Kidney epithelial cell (primary cell): ENCODE measurements around the gene FSTL5. TPM values are rescaled to one million over a fixed set of nuclear protein-coding genes. Genes with fewer than 3 reads are reported as not detected.

Source experiments
- DNase-seq: peaks from one replicate; pipeline ENCODE4 v3.0.0-alpha.2; 2010; ENCODE audit warnings: low read depth
- H3K27me3 ChIP-seq: 2 replicates; pipeline ENCODE4 v1.6.0; 2011; ENCODE audit warnings: low read length; ENCODE audit not compliant: control insufficient read depth, insufficient read depth
- H3K36me3 ChIP-seq: 2 replicates; pipeline ENCODE4 v1.5.1; 2011; ENCODE audit warnings: low read length; ENCODE audit not compliant: control insufficient read depth, insufficient read depth
- H3K4me3 ChIP-seq: 2 replicates; pipeline ENCODE4 v1.5.1; 2011; ENCODE audit warnings: low read depth, mild to moderate bottlenecking, control low read depth, low read length
- total RNA-seq: library from RNA; depleted of rRNA; stranded (reverse); fragments of >200 nt; gene quantifications from 2 replicates; pipeline ENCODE4 v1.2.3, GENCODE V29; 2015
- TF ChIP-seq, protein P1 (sequence below): IDR thresholded peaks from 2 replicates; pipeline ENCODE4 v1.5.1; 2011; ENCODE audit warnings: mild to moderate bottlenecking, moderate library complexity, low read length, control low read depth, inconsistent platforms; ENCODE audit not compliant: insufficient read depth, poor library complexity, severe bottlenecking

The FSTL5 gene
- total RNA-seq, 1 donor from 2014 or later: not detected

DNA sequence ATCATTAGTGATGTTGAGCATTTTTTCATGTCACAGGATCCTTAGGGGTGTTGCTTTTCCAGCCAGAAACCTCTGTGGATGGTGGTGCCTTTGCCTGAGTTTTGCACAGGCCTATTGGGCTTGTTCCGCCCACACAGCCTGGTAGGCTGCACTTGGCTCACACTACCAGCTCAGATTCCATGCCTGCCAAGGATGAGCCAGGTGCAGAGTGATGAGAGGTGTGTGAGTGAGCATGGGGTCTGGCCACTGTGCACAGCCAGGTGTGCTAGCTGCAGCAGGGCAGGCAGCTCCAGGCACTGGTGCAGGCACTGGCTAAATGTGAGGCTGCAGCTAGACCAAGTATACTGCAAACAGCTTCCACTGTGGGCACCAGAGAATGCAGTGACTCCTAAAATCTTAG is 341.6 kb downstream of the FSTL5 start:
- H3K36me3 ChIP-seq: no peaks in the 10 kb centered on the region
- TF ChIP-seq, protein P1, sequence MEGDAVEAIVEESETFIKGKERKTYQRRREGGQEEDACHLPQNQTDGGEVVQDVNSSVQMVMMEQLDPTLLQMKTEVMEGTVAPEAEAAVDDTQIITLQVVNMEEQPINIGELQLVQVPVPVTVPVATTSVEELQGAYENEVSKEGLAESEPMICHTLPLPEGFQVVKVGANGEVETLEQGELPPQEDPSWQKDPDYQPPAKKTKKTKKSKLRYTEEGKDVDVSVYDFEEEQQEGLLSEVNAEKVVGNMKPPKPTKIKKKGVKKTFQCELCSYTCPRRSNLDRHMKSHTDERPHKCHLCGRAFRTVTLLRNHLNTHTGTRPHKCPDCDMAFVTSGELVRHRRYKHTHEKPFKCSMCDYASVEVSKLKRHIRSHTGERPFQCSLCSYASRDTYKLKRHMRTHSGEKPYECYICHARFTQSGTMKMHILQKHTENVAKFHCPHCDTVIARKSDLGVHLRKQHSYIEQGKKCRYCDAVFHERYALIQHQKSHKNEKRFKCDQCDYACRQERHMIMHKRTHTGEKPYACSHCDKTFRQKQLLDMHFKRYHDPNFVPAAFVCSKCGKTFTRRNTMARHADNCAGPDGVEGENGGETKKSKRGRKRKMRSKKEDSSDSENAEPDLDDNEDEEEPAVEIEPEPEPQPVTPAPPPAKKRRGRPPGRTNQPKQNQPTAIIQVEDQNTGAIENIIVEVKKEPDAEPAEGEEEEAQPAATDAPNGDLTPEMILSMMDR: no peak
- no peak overlapping the region for H3K4me3 ChIP-seq
- no peaks in the 10 kb centered on the region for H3K27me3 ChIP-seq
- no peak for DNase-seq

DNA sequence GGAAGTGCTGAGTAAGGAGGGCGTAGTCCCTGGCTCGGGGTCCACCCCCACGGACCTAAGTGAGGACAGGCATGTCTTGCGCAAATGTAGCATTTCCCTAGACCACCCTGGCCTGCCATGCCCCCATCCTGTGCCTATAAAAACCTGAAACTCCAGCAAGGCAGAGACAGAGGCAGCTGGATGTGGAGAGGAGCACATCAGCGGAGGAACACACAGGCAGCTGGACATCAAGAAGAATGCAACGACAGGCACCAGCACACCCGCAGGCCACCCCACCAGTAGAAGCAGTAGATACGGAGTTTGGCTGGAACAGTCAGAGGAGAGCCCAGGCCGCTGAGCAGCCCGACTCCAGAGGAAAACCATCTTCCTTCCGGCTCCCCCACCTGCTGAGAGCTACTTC is 345.9 kb downstream of the FSTL5 start:
- Histone ChIP-seq H3K36me3 (no peaks in the 10 kb centered on the region), H3K27me3 (no peaks in the 10 kb centered on the region), H3K4me3 (no peak overlapping the region)
- no peak for DNase-seq
- TF ChIP-seq, protein P1: no peak

DNA sequence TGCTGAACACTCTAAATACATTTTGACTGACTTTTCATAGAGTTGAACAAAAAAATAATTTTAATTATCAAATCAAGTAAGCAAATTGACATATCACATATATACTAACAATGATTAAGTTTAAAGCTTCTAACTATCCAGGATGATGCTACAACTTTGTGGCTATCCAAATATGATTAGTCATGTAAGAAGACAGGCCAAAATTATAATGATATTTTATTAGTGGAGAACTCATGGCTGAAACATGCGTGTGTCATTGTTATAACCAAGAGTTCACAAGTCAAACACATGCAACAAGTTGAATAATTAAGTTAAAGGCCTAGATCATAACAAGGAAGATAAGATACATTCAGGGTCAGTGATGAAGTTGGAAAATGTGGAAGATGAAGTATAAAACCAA is 346.8 kb downstream of the FSTL5 start:
- DNase-seq: no peak
- no peak overlapping the region for H3K4me3 ChIP-seq
- no peaks in the 10 kb centered on the region for H3K36me3 ChIP-seq
- H3K27me3 ChIP-seq: no peaks in the 10 kb centered on the region
- TF ChIP-seq, protein P1: no peak

DNA sequence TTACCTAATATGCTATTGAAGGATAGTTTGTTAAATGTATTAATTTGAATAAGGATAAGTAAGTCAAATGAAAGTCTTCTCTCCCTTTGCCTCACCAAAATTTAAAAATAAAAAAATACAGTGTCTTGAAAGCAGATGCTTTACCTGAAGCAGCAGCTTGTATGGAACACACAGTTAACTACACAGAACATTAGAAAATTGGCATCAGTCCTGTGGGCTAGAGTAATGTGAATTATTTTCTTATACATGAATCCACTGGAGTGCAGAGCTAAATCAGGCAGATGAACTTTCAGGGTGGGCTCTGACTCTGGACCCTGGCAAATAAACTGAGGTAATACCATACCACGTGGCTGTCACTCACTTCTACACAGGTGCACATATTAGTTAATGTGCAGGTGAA is 348.0 kb downstream of the FSTL5 start:
- DNase-seq: no peak
- TF ChIP-seq, protein P1: no peak
- Histone ChIP-seq H3K36me3 (no peaks in the 10 kb centered on the region), H3K27me3 (no peaks in the 10 kb centered on the region), H3K4me3 (no peak overlapping the region)

DNA sequence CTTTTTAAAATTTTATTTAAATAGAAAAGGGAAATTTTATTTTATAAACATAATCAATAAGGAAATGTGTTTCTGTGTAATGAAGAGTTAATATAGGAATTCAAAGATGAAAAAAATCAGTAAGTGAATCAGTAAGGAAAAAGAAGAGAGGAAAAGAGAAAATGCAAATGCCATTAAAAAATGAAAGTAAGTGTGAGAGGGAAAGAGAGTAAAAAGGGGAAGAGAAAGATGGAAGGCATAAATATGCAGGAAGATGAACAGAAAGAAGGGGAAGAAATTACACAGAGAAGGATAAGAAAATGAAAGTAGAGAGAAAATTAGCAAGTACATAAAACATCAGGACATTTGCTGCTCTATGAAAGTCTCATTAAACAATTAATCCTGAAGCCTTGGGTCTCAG is 349.9 kb downstream of the FSTL5 start:
- no peak for DNase-seq
- H3K36me3 ChIP-seq: no peaks in the 10 kb centered on the region
- no peak overlapping the region for H3K4me3 ChIP-seq
- no peaks in the 10 kb centered on the region for H3K27me3 ChIP-seq
- TF ChIP-seq, protein P1: no peak

DNA sequence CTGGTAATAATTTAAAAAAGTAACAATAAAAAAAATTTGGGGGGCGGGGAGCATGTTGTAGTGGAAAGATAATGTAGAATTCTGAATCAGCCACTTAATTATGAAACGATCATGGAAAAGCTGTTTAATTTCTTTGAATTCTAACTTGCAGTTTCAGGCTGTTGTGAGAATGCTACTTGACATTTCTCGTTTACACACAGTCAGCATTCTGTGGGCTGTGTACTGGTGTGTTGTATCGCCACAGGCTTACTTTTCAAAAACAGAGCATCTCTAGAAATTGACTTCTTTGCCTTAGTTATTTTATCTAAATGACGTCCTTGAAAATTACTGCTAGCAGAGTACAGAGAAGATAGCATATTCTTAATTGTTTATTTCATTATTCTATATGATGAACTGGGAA is 350.4 kb downstream of the FSTL5 start:
- no peaks in the 10 kb centered on the region for H3K36me3 ChIP-seq
- TF ChIP-seq, protein P1: no peak
- DNase-seq: no peak
- H3K4me3 ChIP-seq: no peak overlapping the region
- no peaks in the 10 kb centered on the region for H3K27me3 ChIP-seq
